H4 (cell line): ENCODE results near the gene MBNL1. TPM values are rescaled to one million over a fixed set of nuclear protein-coding genes. Genes with fewer than 3 reads are reported as not detected.

Experiments
- DNase-seq: peaks from one replicate; pipeline ENCODE4 v3.0.0-alpha.2; 2015; ENCODE audit warnings: low spot score
- total RNA-seq: library from RNA; depleted of rRNA; stranded (reverse); fragments of >200 nt; shearing (Covaris generic); gene quantifications from 2 replicates; pipeline ENCODE4 v1.2.3, GENCODE V29; 2014

MBNL1 gene
- total RNA-seq, 1 experiment from 2014 or later, result 153 TPM

GRCh38 chr3:152480282-152480953 lies 211.7 kb downstream of the MBNL1 start:
- no peak for DNase-seq

DNA sequence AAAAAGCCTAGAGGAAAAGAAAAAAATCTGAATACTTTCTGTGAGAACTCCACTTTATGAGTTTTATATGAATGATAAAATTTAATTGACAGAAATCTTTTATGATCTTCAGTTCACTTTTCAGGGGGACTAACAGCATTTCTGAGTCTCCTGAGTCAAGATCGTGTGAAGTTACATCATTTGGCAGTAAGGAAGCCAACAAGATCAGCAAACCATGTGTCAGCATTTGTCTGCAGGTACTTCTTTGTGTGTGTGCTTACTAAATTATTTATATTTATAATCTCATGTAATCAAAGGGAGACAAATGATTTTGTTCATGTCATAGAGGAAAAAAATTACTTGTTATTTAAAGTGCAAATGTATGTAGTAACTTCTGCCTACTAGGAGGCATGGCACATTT lies 217.6 kb downstream of the MBNL1 start:
- DNase-seq, result no peak

- DNase-seq, result no peak
Observed at GRCh38 chr3:152488449-152488848, 219.7 kb downstream of the MBNL1 start.

DNA sequence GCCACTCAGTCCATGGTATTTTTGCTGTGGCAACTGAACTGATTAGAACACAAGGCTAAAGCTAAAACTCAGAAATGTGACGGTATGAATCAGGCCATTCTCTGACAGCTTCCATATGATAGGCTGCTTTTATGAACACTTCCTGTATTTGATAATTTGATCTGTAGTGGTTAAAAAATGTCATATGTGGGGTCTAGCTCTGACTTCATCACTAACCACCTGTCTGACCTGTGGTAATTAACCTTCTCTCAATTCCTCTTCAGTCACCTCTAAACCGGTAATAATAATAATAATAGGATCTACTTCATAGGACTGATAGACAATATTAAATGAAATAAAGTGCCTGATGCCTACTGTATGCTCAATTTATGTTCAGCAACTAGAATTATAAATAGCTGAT lies 223.2 kb downstream of the MBNL1 start:
- DNase-seq, result no peak

- DNase-seq, result no peak
Observed at GRCh38 chr3:152496286-152496685, 227.6 kb downstream of the MBNL1 start.

DNA sequence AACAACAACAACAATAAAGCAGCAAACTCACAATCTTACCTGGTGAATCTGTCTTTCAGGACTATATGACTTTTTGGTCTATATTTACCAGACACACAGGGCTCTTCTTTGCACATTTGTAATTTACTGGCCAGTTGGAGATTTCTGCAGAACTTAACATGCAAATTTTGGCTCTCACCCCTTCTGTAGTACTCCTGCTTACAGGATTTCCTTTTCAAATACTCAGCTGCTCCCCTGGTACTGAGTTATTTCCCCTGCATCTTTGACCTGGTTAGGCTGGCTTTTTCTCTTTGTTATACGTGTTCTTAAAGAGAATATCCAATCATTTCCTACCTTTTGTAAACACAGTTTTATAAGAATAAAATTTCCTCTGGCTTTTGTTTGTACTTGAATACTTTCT lies 228.0 kb downstream of the MBNL1 start:
- DNase-seq, result no peak

- no peak for DNase-seq
Observed at GRCh38 chr3:152497457-152497856, 228.7 kb downstream of the MBNL1 start.

GRCh38 chr3:152497890-152498289 lies 229.2 kb downstream of the MBNL1 start:
- no peak for DNase-seq

DNA sequence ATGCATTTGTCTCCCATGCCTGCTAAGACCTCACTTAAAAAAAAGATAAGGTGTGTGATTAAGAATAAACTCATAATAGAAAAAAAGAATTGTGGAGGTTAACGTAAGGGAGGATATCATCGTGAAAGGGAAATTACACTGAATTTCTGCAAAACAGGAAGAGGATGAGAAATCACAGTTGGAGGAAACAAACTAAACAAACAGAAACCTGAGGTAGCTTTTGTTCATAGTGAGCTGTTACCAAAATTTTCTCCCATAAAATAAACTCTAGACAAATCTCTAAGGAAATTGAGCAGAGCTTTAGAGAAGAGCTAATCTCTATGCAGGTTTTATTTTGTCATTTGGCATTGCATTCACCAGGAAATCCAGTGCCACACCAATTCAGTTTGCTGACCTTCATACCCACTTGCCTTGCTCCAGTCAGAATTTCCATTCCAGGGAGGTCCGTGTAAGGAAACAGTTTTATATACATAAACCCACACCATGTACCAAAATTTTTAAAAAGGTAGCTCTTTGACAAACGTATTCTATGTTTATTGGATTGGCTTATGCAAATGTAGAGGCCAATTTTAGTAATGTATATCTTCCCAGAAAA lies 231.2 kb downstream of the MBNL1 start:
- no peak for DNase-seq

GRCh38 chr3:152505926-152506325 lies 237.2 kb downstream of the MBNL1 start:
- no peak for DNase-seq

- DNase-seq, result peak; percentile 41
Observed at GRCh38 chr3:152508705-152509104, 240.0 kb downstream of the MBNL1 start.

- no peak for DNase-seq
Observed at GRCh38 chr3:152511904-152512303, 243.2 kb downstream of the MBNL1 start.

GRCh38 chr3:152513301-152513960 lies 244.7 kb downstream of the MBNL1 start:
- DNase-seq, result no peak
